ENCODE data around the gene SAFB. TPM values are rescaled to one million over a fixed set of nuclear protein-coding genes. Genes with fewer than 3 reads are reported as not detected.

SAFB gene
- total RNA-seq, 6 experiments from 2014 or later: 31.2 to 45.7 (median 32.8) TPM

DNA sequence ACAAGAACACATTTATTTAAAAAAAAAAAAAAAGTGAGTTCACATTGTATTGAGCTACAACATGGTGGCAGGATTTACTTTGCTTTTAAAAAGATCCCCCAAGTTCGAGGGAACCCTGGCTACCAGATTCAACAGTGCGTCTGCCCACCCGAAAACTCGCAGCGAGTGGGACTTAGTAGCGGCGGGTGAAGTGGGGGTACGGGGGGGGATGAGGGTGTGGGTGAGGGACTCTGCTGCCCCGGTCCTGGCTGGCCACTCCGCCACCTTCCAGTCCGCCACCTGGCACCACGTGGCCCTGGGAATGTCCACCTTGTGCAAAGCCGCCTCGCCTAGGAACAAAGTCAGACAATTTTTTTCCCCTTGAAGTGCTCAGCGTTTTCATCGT is 35.8 kb upstream of the SAFB start:
- TF ChIP-seq, protein P1, sequence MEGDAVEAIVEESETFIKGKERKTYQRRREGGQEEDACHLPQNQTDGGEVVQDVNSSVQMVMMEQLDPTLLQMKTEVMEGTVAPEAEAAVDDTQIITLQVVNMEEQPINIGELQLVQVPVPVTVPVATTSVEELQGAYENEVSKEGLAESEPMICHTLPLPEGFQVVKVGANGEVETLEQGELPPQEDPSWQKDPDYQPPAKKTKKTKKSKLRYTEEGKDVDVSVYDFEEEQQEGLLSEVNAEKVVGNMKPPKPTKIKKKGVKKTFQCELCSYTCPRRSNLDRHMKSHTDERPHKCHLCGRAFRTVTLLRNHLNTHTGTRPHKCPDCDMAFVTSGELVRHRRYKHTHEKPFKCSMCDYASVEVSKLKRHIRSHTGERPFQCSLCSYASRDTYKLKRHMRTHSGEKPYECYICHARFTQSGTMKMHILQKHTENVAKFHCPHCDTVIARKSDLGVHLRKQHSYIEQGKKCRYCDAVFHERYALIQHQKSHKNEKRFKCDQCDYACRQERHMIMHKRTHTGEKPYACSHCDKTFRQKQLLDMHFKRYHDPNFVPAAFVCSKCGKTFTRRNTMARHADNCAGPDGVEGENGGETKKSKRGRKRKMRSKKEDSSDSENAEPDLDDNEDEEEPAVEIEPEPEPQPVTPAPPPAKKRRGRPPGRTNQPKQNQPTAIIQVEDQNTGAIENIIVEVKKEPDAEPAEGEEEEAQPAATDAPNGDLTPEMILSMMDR (IDR thresholded peaks at IDR 0.05): no peak
- TF ChIP-seq POLR2A (IDR thresholded peaks at IDR 0.05): no peak
- ATAC-seq (no peak), DNase-seq (no peak)
- Histone ChIP-seq H3K4me3 (no peak overlapping the region), H3K4me1 (peaks cover 0 to 3% (median 0%) of the 10 kb centered on the region in 4 donors), H3K36me3 (peaks cover 0 to 49% (median 32%) of the 10 kb centered on the region in 4 donors), H3K27me3 (no peaks in the 10 kb centered on the region), H3K27ac (no peak overlapping the region), H3K9me3 (no peaks in the 10 kb centered on the region)
- whole genome bisulfite sequencing (ENCODE audit: insufficient coverage, low coverage, low lambda C conversion rate, missing lambda C conversion rate): 96% methylated on average over 3 of the region's 16 CpGs
- intact Hi-C loops (cut with DNase I): no loop called here

DNA sequence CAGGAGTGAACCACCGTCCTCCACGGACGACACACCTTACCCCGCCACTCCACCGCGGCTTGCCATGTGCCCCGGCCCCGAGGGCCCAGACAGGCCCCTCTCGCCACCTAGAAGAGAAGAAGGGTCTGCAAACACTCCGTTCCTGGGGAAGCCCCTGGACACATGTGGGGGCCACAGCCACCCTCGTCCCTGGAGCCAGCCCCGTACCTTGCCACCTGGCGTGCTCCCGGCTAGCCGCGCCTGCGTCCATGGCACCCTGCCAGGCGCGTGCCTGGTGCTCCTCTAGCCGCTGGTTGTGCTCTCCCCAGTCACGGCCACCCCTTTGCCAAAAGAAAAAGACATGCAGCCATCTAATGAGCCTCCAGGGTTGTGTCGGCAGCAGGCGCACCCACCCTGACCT is 35.2 kb upstream of the SAFB start:
- Histone ChIP-seq H3K27me3 (no peaks in the 10 kb centered on the region), H3K27ac (no peak overlapping the region), H3K9me3 (no peaks in the 10 kb centered on the region), H3K36me3 (peaks cover 0 to 55% (median 38%) of the 10 kb centered on the region in 4 donors), H3K4me1 (no peaks in the 10 kb centered on the region), H3K4me3 (no peak overlapping the region)
- DNase-seq: no peak
- TF ChIP-seq, protein P1 (IDR thresholded peaks at IDR 0.05): no peak
- TF ChIP-seq POLR2A (IDR thresholded peaks at IDR 0.05): no peak
- no peak for ATAC-seq
- intact Hi-C loops (cut with DNase I): no loop called here
- WGBS (ENCODE audit: insufficient coverage, low coverage, low lambda C conversion rate, missing lambda C conversion rate): 92% methylated on average over 11 of the region's 23 CpGs

DNA sequence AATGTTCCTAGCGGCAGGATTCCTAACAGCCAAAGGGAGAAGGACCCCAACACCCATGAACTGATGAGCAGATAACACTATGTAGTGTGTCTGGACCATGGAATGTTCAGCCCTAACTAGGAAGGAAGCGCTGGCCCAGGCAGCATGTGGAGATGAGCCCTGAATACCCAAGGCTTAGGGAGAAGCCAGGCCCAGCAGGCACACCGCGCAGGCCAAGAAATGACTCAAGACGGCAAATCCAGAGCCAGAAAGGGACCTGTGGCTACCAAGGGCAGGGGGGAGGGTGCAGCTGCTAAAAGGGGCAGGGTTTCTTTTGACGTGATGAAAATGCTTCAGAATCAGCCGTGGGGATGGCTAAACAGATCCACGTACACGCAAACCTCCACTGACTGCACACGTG is 34.4 kb upstream of the SAFB start:
- Histone ChIP-seq H3K27ac (no peak overlapping the region), H3K4me3 (no peak overlapping the region), H3K4me1 (no peaks in the 10 kb centered on the region), H3K27me3 (no peaks in the 10 kb centered on the region), H3K36me3 (peaks cover 4 to 63% (median 42%) of the 10 kb centered on the region in 4 donors), H3K9me3 (no peaks in the 10 kb centered on the region)
- TF ChIP-seq, protein P1 (IDR thresholded peaks at IDR 0.05): no peak
- TF ChIP-seq POLR2A (IDR thresholded peaks at IDR 0.05): no peak
- ATAC-seq (no peak), DNase-seq (no peak)
- intact Hi-C loops (cut with DNase I): no loop called here
- 98% methylated on average over 6 of the region's 10 CpGs for WGBS (ENCODE audit: insufficient coverage, low coverage, low lambda C conversion rate, missing lambda C conversion rate)

DNA sequence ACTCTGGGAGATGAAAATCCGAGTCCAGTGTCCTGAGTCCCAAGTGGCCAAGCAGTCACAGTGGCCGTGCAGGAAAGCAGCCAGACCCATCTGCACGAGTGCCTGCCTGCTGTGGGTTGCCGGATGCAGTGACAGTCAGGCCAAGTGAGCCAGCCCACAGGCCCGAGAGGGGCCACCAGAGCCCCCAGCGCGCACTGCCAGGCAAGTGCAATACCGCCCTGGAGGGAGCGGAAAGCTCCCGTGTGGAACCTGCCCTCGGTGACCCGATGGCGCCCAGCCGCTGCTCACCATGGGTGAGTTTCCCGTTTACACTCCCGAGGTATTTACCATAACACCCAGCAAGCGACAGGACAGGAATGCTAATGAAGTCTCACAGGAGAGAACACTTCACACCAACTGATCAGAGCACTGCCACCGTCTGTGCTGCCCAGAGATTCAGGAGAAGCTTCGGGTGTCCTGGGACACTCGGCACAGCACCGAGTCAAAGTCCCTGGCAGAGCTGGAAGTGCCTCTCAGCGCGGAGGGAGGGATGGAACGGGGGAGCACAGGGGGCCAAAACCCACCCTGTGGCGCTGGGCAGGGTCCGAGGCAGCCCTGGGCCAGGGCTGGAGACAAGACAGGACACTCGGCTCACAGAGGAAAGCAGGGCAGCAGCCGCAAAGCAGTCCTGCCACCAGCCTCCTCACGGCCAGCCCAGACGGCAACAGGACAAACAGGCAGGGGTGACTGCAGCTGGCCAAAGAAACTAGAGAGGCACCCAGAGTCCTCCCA is 33.8 kb upstream of the SAFB start:
- TF ChIP-seq POLR2A (IDR thresholded peaks at IDR 0.05): no peak
- TF ChIP-seq, protein P1 (IDR thresholded peaks at IDR 0.05): no peak
- H3K27ac ChIP-seq: no peak overlapping the region
- intact Hi-C loops (cut with DNase I): no loop called here
- no peaks in the 10 kb centered on the region for H3K27me3 ChIP-seq
- WGBS (ENCODE audit: insufficient coverage, low coverage, low lambda C conversion rate, missing lambda C conversion rate): 73% methylated on average over 7 of the region's 30 CpGs
- DNase-seq: no peak
- ATAC-seq: no peak
- H3K4me1 ChIP-seq: no peaks in the 10 kb centered on the region
- peaks cover 6 to 69% (median 47%) of the 10 kb centered on the region in 4 donors for H3K36me3 ChIP-seq
- H3K4me3 ChIP-seq: no peak overlapping the region
- H3K9me3 ChIP-seq: no peaks in the 10 kb centered on the region
